Gastroesophageal sphincter (tissue), 3 donors: ENCODE measurements around the gene EPOP.
"Not testable (repeated sequence)": the region's sequence is repeated elsewhere in the genome, so short reads cannot be mapped to it uniquely, and the experiment has no call there.

Experiments used
- EP300 ChIP-seq: sonication (generic); formaldehyde crosslinking; IDR thresholded peaks from one replicate; pipeline ENCODE4 v1.6.1; 2017; ENCODE audit warnings: antibody characterized with exemption, mild to moderate bottlenecking
- POLR2A ChIP-seq, 2 donors: fragments of 450-650 bp; IDR thresholded peaks; one replicate each; pipeline ENCODE4 v1.6.1; 2017; ENCODE audit warnings: antibody characterized with exemption in 2 of 2, mild to moderate bottlenecking in 2 of 2, moderate library complexity in 1 of 2
- POLR2AphosphoS5 ChIP-seq: sonication (generic); formaldehyde crosslinking; IDR thresholded peaks from one replicate; pipeline ENCODE4 v1.6.1; 2017; ENCODE audit warnings: antibody characterized with exemption
- TF ChIP-seq, protein P1 (sequence below), 4 experiments: fragments of 200-600 bp in 2 of 4; fragments of 450-650 bp in 2 of 4; sonication (generic) in 1 of 4; IDR thresholded peaks; one replicate each; pipeline ENCODE4 v1.5.1; 2017 to 2019; ENCODE audit warnings: antibody characterized with exemption in 4 of 4, mild to moderate bottlenecking in 2 of 4, moderate library complexity in 2 of 4

DNA sequence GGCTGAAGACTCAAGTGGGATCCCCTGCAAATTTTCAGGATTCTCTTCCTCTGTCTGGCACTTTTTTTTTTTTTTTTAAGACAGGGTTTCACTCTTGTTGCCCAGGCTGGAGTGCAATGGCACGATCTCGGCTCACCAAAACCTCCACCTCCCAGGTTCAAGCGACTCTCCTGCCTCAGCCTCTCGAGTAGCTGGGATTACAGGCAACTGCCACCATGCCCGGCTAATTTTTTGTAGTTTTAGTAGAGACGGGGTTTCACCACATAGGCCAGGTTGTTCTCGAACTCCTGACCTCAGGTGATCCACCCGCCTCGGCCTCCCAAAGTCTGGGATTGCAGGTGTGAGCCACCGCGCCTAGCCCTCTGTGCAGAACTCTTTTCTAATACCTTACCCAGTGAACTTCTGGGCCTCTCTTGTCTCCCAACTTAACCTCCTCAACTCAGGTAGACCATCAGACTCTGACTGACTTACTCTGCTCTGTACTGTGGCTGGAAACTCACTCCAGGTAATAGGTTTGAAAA lies 24.0 kb downstream of the EPOP start:
- TF ChIP-seq, protein P1, sequence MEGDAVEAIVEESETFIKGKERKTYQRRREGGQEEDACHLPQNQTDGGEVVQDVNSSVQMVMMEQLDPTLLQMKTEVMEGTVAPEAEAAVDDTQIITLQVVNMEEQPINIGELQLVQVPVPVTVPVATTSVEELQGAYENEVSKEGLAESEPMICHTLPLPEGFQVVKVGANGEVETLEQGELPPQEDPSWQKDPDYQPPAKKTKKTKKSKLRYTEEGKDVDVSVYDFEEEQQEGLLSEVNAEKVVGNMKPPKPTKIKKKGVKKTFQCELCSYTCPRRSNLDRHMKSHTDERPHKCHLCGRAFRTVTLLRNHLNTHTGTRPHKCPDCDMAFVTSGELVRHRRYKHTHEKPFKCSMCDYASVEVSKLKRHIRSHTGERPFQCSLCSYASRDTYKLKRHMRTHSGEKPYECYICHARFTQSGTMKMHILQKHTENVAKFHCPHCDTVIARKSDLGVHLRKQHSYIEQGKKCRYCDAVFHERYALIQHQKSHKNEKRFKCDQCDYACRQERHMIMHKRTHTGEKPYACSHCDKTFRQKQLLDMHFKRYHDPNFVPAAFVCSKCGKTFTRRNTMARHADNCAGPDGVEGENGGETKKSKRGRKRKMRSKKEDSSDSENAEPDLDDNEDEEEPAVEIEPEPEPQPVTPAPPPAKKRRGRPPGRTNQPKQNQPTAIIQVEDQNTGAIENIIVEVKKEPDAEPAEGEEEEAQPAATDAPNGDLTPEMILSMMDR (IDR thresholded peaks at IDR 0.05), result not testable (repeated sequence)
- not testable (repeated sequence) for TF ChIP-seq POLR2A (IDR thresholded peaks at IDR 0.05); POLR2AphosphoS5; EP300
